Activated naive CD8-positive, alpha-beta T cell treated with anti-CD3 and anti-CD28 coated beads, Interleukin-2, amount 50 U/mL, for 24 hours (primary cell): ENCODE data around the gene MFAP5.
"Not testable (repeated sequence)": the region's sequence is repeated elsewhere in the genome, so short reads cannot be mapped to it uniquely, and the experiment has no call there.

Source experiments
- ATAC-seq: fragments of 150-1000 bp; cut with Tn5 transposase; one replicate; pipeline ENCODE4 v1.10.0; 2021
- DNase-seq: peaks from one replicate; pipeline ENCODE4 v3.0.0; 2021
- H3K27ac Mint-ChIP-seq: one replicate; pipeline ENCODE4 v1.8.0; 2021; ENCODE audit warnings: mild to moderate bottlenecking, mixed read lengths
- H3K27me3 Mint-ChIP-seq: one replicate; pipeline ENCODE4 v1.8.0; 2021; ENCODE audit warnings: mixed read lengths
- H3K36me3 Mint-ChIP-seq: one replicate; pipeline ENCODE4 v1.8.0; 2021; ENCODE audit warnings: low read depth, mixed read lengths
- H3K4me1 Mint-ChIP-seq: one replicate; pipeline ENCODE4 v1.8.0; 2021; ENCODE audit warnings: mixed read lengths
- H3K4me3 Mint-ChIP-seq: one replicate; pipeline ENCODE4 v1.8.0; 2021; ENCODE audit warnings: mild to moderate bottlenecking, moderate library complexity, mixed read lengths
- H3K9me3 Mint-ChIP-seq: one replicate; pipeline ENCODE4 v1.8.0; 2021; ENCODE audit warnings: mixed read lengths

Gene MFAP5

GRCh38 chr12:8658346-8658745 is 4.3 kb downstream of the MFAP5 start:
- no peak for DNase-seq
- H3K4me1 Mint-ChIP-seq: no peaks in the 10 kb centered on the region
- no peak overlapping the region for H3K4me3 Mint-ChIP-seq
- no peaks in the 10 kb centered on the region for H3K36me3 Mint-ChIP-seq
- no peaks in the 10 kb centered on the region for H3K9me3 Mint-ChIP-seq
- peaks cover 5% of the 10 kb centered on the region for H3K27me3 Mint-ChIP-seq
- ATAC-seq: no peak
- H3K27ac Mint-ChIP-seq: no peak overlapping the region

GRCh38 chr12:8655421-8655820 is 7.2 kb downstream of the MFAP5 start:
- Mint-ChIP-seq H3K4me3 (no peak overlapping the region), H3K36me3 (no peaks in the 10 kb centered on the region), H3K27ac (no peak overlapping the region), H3K27me3 (peaks cover 11% of the 10 kb centered on the region), H3K4me1 (no peaks in the 10 kb centered on the region), H3K9me3 (no peaks in the 10 kb centered on the region)
- ATAC-seq (no peak), DNase-seq (no peak)

- ATAC-seq (peak; percentile 91), DNase-seq (peak; percentile 76)
- Mint-ChIP-seq H3K27ac (peak overlapping the region; percentile 68), H3K27me3 (peaks cover 17% of the 10 kb centered on the region), H3K4me3 (peak overlapping the region; percentile 19), H3K36me3 (no peaks in the 10 kb centered on the region), H3K9me3 (no peaks in the 10 kb centered on the region), H3K4me1 (peaks cover 49% of the 10 kb centered on the region)
Observed at GRCh38 chr12:8648576-8649205, 13.9 kb downstream of the MFAP5 start.

GRCh38 chr12:8647968-8648367 is 14.7 kb downstream of the MFAP5 start:
- Mint-ChIP-seq H3K4me1 (peaks cover 50% of the 10 kb centered on the region), H3K27me3 (peaks cover 13% of the 10 kb centered on the region), H3K4me3 (no peak overlapping the region), H3K36me3 (no peaks in the 10 kb centered on the region), H3K27ac (no peak overlapping the region), H3K9me3 (no peaks in the 10 kb centered on the region)
- ATAC-seq (no peak), DNase-seq (no peak)

- peak; percentile 82 for ATAC-seq
- Mint-ChIP-seq H3K9me3 (no peaks in the 10 kb centered on the region), H3K27ac (peak overlapping the region; percentile 64), H3K4me3 (peak overlapping the region; percentile 35), H3K4me1 (peaks cover 47% of the 10 kb centered on the region), H3K36me3 (no peaks in the 10 kb centered on the region), H3K27me3 (peaks cover 4% of the 10 kb centered on the region)
- DNase-seq: peak; percentile 54
Observed at GRCh38 chr12:8644345-8645248, 18.0 kb downstream of the MFAP5 start.

GRCh38 chr12:8642775-8643174 is 19.9 kb downstream of the MFAP5 start:
- H3K9me3 Mint-ChIP-seq: no peaks in the 10 kb centered on the region
- peaks cover 4% of the 10 kb centered on the region for H3K27me3 Mint-ChIP-seq

GRCh38 chr12:8639936-8640335 is 22.7 kb downstream of the MFAP5 start:
- Mint-ChIP-seq H3K36me3 (no peaks in the 10 kb centered on the region), H3K27ac (no peak overlapping the region), H3K4me1 (peaks cover 14% of the 10 kb centered on the region), H3K4me3 (no peak overlapping the region), H3K27me3 (no peaks in the 10 kb centered on the region), H3K9me3 (no peaks in the 10 kb centered on the region)
- ATAC-seq: no peak
- no peak for DNase-seq

More at GRCh38 chr12:8642775-8643174, 19.9 kb downstream of the MFAP5 start:
- H3K36me3 Mint-ChIP-seq: no peaks in the 10 kb centered on the region
- no peak overlapping the region for H3K27ac Mint-ChIP-seq
- H3K4me3 Mint-ChIP-seq: no peak overlapping the region
- ATAC-seq (no peak), DNase-seq (no peak)
- H3K4me1 Mint-ChIP-seq: peaks cover 30% of the 10 kb centered on the region

GRCh38 chr12:8638951-8639350 is 23.7 kb downstream of the MFAP5 start:
- Mint-ChIP-seq H3K27me3 (no peaks in the 10 kb centered on the region), H3K27ac (no peak overlapping the region), H3K36me3 (no peaks in the 10 kb centered on the region), H3K9me3 (no peaks in the 10 kb centered on the region), H3K4me1 (peaks cover 4% of the 10 kb centered on the region), H3K4me3 (no peak overlapping the region)
- ATAC-seq: no peak
- no peak for DNase-seq

- no peaks in the 10 kb centered on the region for H3K4me1 Mint-ChIP-seq
- ATAC-seq (no peak), DNase-seq (no peak)
- H3K27me3 Mint-ChIP-seq: no peaks in the 10 kb centered on the region
- no peak overlapping the region for H3K4me3 Mint-ChIP-seq
- H3K9me3 Mint-ChIP-seq: no peaks in the 10 kb centered on the region
- H3K27ac Mint-ChIP-seq: no peak overlapping the region
- H3K36me3 Mint-ChIP-seq: no peaks in the 10 kb centered on the region
Observed at GRCh38 chr12:8637666-8638065, 25.0 kb downstream of the MFAP5 start.

- Mint-ChIP-seq H3K27ac (no peak overlapping the region), H3K4me1 (no peaks in the 10 kb centered on the region), H3K27me3 (no peaks in the 10 kb centered on the region), H3K36me3 (no peaks in the 10 kb centered on the region), H3K9me3 (no peaks in the 10 kb centered on the region), H3K4me3 (no peak overlapping the region)
- no peak for DNase-seq
- no peak for ATAC-seq
Observed at GRCh38 chr12:8637244-8637643, 25.4 kb downstream of the MFAP5 start.

- peaks cover 2% of the 10 kb centered on the region for H3K27me3 Mint-ChIP-seq
- no peak overlapping the region for H3K27ac Mint-ChIP-seq
- no peaks in the 10 kb centered on the region for H3K36me3 Mint-ChIP-seq
- DNase-seq: no peak
- no peaks in the 10 kb centered on the region for H3K9me3 Mint-ChIP-seq
- no peak for ATAC-seq
- no peak overlapping the region for H3K4me3 Mint-ChIP-seq
- no peaks in the 10 kb centered on the region for H3K4me1 Mint-ChIP-seq
Observed at GRCh38 chr12:8636581-8636980, 26.0 kb downstream of the MFAP5 start.

- not testable (repeated sequence) for H3K27ac Mint-ChIP-seq, ATAC-seq, H3K9me3 Mint-ChIP-seq, H3K4me1 Mint-ChIP-seq, DNase-seq, H3K4me3 Mint-ChIP-seq, H3K36me3 Mint-ChIP-seq, H3K27me3 Mint-ChIP-seq
Observed at GRCh38 chr12:8636007-8636346, 26.6 kb downstream of the MFAP5 start.

- H3K4me1 Mint-ChIP-seq: not testable (repeated sequence)
Observed at GRCh38 chr12:8635342-8636006, 27.2 kb downstream of the MFAP5 start.

GRCh38 chr12:8630131-8630530 is 32.5 kb downstream of the MFAP5 start:
- Mint-ChIP-seq H3K4me3 (no peak overlapping the region), H3K36me3 (no peaks in the 10 kb centered on the region), H3K27ac (no peak overlapping the region), H3K27me3 (peaks cover 3% of the 10 kb centered on the region), H3K9me3 (no peaks in the 10 kb centered on the region), H3K4me1 (peaks cover 10% of the 10 kb centered on the region)
- DNase-seq (no peak), ATAC-seq (no peak)

More at GRCh38 chr12:8635342-8636006, 27.2 kb downstream of the MFAP5 start:
- not testable (repeated sequence) for DNase-seq, H3K4me3 Mint-ChIP-seq, H3K27ac Mint-ChIP-seq, H3K36me3 Mint-ChIP-seq, ATAC-seq, H3K9me3 Mint-ChIP-seq, H3K27me3 Mint-ChIP-seq
